ACHN (cell line): ENCODE data around the gene CLSTN2.

ENCODE experiments used
- DNase-seq: peaks from one replicate; pipeline ENCODE4 v3.0.0-alpha.2; 2015
- in situ Hi-C: cut with HindIII; loops from 2 replicates; pipeline ENCODE4 v1.10.0; 2017; ENCODE audit warnings: low sequenced_read_pairs, low pct_ligation_motif_present, low pct_unique_long_range_greater_than_20kb

CLSTN2 gene

GRCh38 chr3:140319739-140320138 lies 384.8 kb downstream of the CLSTN2 start:
- in situ Hi-C loops = no loop called here
- DNase-seq = no peak

GRCh38 chr3:140323561-140323960 lies 388.6 kb downstream of the CLSTN2 start:
- no peak for DNase-seq
- in situ Hi-C loops = no loop called here

GRCh38 chr3:140332131-140332530 lies 397.1 kb downstream of the CLSTN2 start:
- in situ Hi-C loops = no loop called here
- no peak for DNase-seq

- DNase-seq = no peak
- in situ Hi-C loops = no loop called here
Observed at GRCh38 chr3:140334132-140334929, 399.3 kb downstream of the CLSTN2 start.

GRCh38 chr3:140336465-140336864 lies 401.5 kb downstream of the CLSTN2 start:
- in situ Hi-C loops = no loop called here
- DNase-seq = no peak

- no peak for DNase-seq
- in situ Hi-C loops = no loop called here
Observed at GRCh38 chr3:140338916-140339315, 403.9 kb downstream of the CLSTN2 start.

GRCh38 chr3:140341203-140341602 lies 406.2 kb downstream of the CLSTN2 start:
- in situ Hi-C loops = no loop called here

GRCh38 chr3:140341817-140342403 lies 406.9 kb downstream of the CLSTN2 start:
- no peak for DNase-seq
- in situ Hi-C loops = no loop called here

More at GRCh38 chr3:140341203-140341602, 406.2 kb downstream of the CLSTN2 start:
- DNase-seq = no peak

- no peak for DNase-seq
- in situ Hi-C loops = no loop called here
Observed at GRCh38 chr3:140342668-140343067, 407.7 kb downstream of the CLSTN2 start.

GRCh38 chr3:140343211-140344081 lies 408.5 kb downstream of the CLSTN2 start:
- DNase-seq = no peak
- in situ Hi-C loops = no loop called here

GRCh38 chr3:140344082-140344454 lies 409.1 kb downstream of the CLSTN2 start:
- in situ Hi-C loops = no loop called here
- DNase-seq = no peak

- in situ Hi-C loops = no loop called here
- DNase-seq = no peak
Observed at GRCh38 chr3:140344601-140345205, 409.7 kb downstream of the CLSTN2 start.

- in situ Hi-C loops = no loop called here
- no peak for DNase-seq
Observed at GRCh38 chr3:140347151-140347550, 412.2 kb downstream of the CLSTN2 start.

GRCh38 chr3:140349938-140350337 lies 415.0 kb downstream of the CLSTN2 start:
- in situ Hi-C loops = no loop called here
- DNase-seq = no peak

GRCh38 chr3:140351466-140351865 lies 416.5 kb downstream of the CLSTN2 start:
- in situ Hi-C loops = no loop called here
- no peak for DNase-seq

- DNase-seq = no peak
- in situ Hi-C loops = no loop called here
Observed at GRCh38 chr3:140355481-140355880, 420.5 kb downstream of the CLSTN2 start.

- in situ Hi-C loops = no loop called here
- no peak for DNase-seq
Observed at GRCh38 chr3:140358686-140359085, 423.7 kb downstream of the CLSTN2 start.

GRCh38 chr3:140359233-140359995 lies 424.4 kb downstream of the CLSTN2 start:
- in situ Hi-C loops = no loop called here
- DNase-seq = no peak
